Ishikawa (cell line): ENCODE data around the gene VWA3B.

Experiments used
- CEBPB ChIP-seq: IDR thresholded peaks from 2 replicates; pipeline ENCODE4 v1.6.1; 2012
- CREB1 ChIP-seq: IDR thresholded peaks from 2 replicates; pipeline ENCODE4 v1.6.1; 2012; ENCODE audit warnings: low read depth
- EGR1 ChIP-seq: IDR thresholded peaks from 2 replicates; pipeline ENCODE4 v1.6.1; 2012
- EP300 ChIP-seq: IDR thresholded peaks from 2 replicates; pipeline ENCODE4 v1.6.1; 2012; ENCODE audit warnings: borderline replicate concordance
- FOXM1 ChIP-seq: IDR thresholded peaks from 2 replicates; pipeline ENCODE4 v1.6.1; 2012; ENCODE audit warnings: low read depth, borderline replicate concordance
- MAX ChIP-seq: IDR thresholded peaks from 2 replicates; pipeline ENCODE4 v1.6.1; 2012
- NFIC ChIP-seq: IDR thresholded peaks from 2 replicates; pipeline ENCODE4 v1.6.1; 2012
- RAD21 ChIP-seq: IDR thresholded peaks from 2 replicates; pipeline ENCODE4 v1.6.1; 2012; ENCODE audit warnings: low read depth
- REST ChIP-seq: IDR thresholded peaks from 2 replicates; pipeline ENCODE4 v1.6.1; 2012; ENCODE audit warnings: low read depth, mild to moderate bottlenecking
- TAF1 ChIP-seq: IDR thresholded peaks from 2 replicates; pipeline ENCODE4 v1.6.1; 2012; ENCODE audit warnings: low read depth, mild to moderate bottlenecking
- TCF12 ChIP-seq: IDR thresholded peaks from 2 replicates; pipeline ENCODE4 v1.6.1; 2012; ENCODE audit warnings: low read depth
- TEAD4 ChIP-seq: IDR thresholded peaks from 2 replicates; pipeline ENCODE4 v1.6.1; 2012
- USF1 ChIP-seq: IDR thresholded peaks from 2 replicates; pipeline ENCODE4 v1.6.1; 2012
- YY1 ChIP-seq: IDR thresholded peaks from 2 replicates; pipeline ENCODE4 v1.6.1; 2012; ENCODE audit warnings: low read depth
- ZBTB7A ChIP-seq: IDR thresholded peaks from 2 replicates; pipeline ENCODE4 v1.6.1; 2012; ENCODE audit warnings: low read depth

VWA3B gene

GRCh38 chr2:98040331-98040939 is 46.5 kb upstream of the VWA3B start:
- TF ChIP-seq REST: no peak
- TF ChIP-seq EP300: no peak
- no peak for TF ChIP-seq NFIC
- TF ChIP-seq EGR1: no peak
- no peak for TF ChIP-seq TCF12
- TF ChIP-seq ZBTB7A: no peak
- TF ChIP-seq YY1: no peak
- no peak for TF ChIP-seq TAF1

GRCh38 chr2:98043101-98043500 is 43.9 kb upstream of the VWA3B start:
- TF ChIP-seq FOXM1 (no peak), EP300 (no peak), TAF1 (no peak), TEAD4 (no peak)

GRCh38 chr2:98050070-98050469 is 36.9 kb upstream of the VWA3B start:
- TF ChIP-seq NFIC (no peak), CEBPB (no peak), FOXM1 (no peak), ZBTB7A (no peak), RAD21 (no peak), TCF12 (no peak), TAF1 (no peak), CREB1 (no peak), EGR1 (no peak)

GRCh38 chr2:98058191-98058975 is 28.6 kb upstream of the VWA3B start:
- TF ChIP-seq CREB1 (no peak), TAF1 (no peak), EGR1 (no peak), ZBTB7A (no peak), EP300 (no peak), REST (no peak), RAD21 (no peak), FOXM1 (no peak), USF1 (no peak), MAX (no peak), TEAD4 (no peak), TCF12 (no peak), CEBPB (no peak), YY1 (no peak), NFIC (no peak)

- TF ChIP-seq CEBPB (no peak), FOXM1 (no peak), YY1 (no peak), EP300 (no peak), TCF12 (no peak), NFIC (no peak), ZBTB7A (no peak)
These were observed 26.7 kb upstream of the VWA3B start for GRCh38 chr2:98060277-98060676.

GRCh38 chr2:98063291-98063854 is 23.6 kb upstream of the VWA3B start:
- TF ChIP-seq REST (no peak), TEAD4 (no peak), EGR1 (no peak), USF1 (no peak), ZBTB7A (no peak), NFIC (no peak), FOXM1 (no peak), RAD21 (no peak), YY1 (no peak)
